Measurements from ENCODE around the gene POFUT2.

Gene POFUT2

DNA sequence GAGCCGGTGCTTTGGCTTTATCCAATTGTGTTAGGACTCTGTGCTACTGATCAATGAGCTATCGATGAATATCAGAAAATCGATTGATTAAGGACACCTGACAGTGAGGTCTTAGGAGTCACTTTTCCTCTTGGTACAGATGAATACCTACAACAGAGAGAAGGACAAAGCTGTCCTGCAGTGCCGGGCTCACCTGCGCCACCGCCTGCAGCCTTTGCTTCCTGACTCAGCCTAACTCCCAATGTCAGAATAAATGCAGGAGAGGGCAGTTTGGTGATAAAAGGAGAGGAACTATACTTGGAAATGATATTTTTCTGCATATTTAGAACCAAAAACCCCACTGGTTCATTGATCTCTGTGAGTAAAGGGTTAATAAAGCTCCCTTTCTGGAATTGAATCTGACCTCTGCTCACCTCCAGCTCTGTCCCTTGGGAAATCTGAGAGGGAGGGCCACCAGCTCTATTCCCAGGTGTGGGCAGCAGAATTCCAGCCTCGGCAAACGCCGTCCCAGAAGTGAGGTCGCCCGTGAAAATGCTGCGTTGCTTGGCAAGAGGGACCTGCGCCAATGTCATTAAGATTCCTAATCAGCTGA, 39.3 kb downstream of the POFUT2 start:
- H3K27ac Mint-ChIP-seq, result no peak overlapping the region

GRCh38 chr21:45246386-45247320, 41.0 kb downstream of the POFUT2 start:
- Mint-ChIP-seq H3K9me3 (peaks cover 9% of the 10 kb centered on the region), H3K4me1 (no peaks in the 10 kb centered on the region), H3K27ac (no peak overlapping the region), H3K27me3 (peaks cover 4% of the 10 kb centered on the region), H3K36me3 (peaks cover 6% of the 10 kb centered on the region), H3K4me3 (no peak overlapping the region)
- ATAC-seq (ENCODE audit: low read depth) (no peak), DNase-seq (ENCODE audit: low spot score in 2 of 2) (no peak)

More for the DNA sequence above, 39.3 kb downstream of the POFUT2 start:
- Mint-ChIP-seq H3K36me3 (peaks cover 2% of the 10 kb centered on the region), H3K27me3 (peaks cover 4% of the 10 kb centered on the region), H3K4me1 (no peaks in the 10 kb centered on the region), H3K9me3 (peaks cover 9% of the 10 kb centered on the region), H3K4me3 (no peak overlapping the region)
- DNase-seq (ENCODE audit: low spot score in 2 of 2) (no peak), ATAC-seq (ENCODE audit: low read depth) (no peak)

GRCh38 chr21:45244799-45245340, 42.8 kb downstream of the POFUT2 start:
- Mint-ChIP-seq H3K4me3 (no peak overlapping the region), H3K27ac (no peak overlapping the region), H3K9me3 (peaks cover 9% of the 10 kb centered on the region), H3K4me1 (no peaks in the 10 kb centered on the region), H3K36me3 (peaks cover 6% of the 10 kb centered on the region), H3K27me3 (peaks cover 2% of the 10 kb centered on the region)
- ATAC-seq (ENCODE audit: low read depth), result no peak
- DNase-seq (ENCODE audit: low spot score in 2 of 2), result no peak

DNA sequence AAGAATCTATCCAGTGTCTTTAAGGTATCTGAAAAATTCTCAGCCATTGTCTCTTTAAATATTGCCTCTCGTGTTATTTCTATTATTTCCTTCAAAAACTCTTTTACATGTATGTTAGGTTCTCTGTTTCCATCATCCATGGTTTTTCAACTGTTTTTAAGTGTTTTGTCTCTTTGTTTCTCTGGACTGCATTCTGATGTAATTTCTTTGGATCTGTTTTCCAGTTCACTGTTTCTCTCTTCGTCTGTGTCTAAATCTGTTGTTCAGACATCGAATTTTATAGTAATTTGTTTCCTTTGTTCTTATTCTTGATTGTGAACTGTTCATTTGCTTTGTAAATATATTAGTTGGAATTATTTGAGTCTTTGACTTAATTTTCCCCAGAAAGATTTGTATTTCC, 44.1 kb downstream of the POFUT2 start:
- no peak for DNase-seq (ENCODE audit: low spot score in 2 of 2)
- H3K4me3 Mint-ChIP-seq, result no peak overlapping the region

GRCh38 chr21:45241357-45241756, 46.3 kb downstream of the POFUT2 start:
- DNase-seq (ENCODE audit: low spot score in 2 of 2) (no peak), ATAC-seq (ENCODE audit: low read depth) (no peak)
- no peak overlapping the region for H3K4me3 Mint-ChIP-seq
- H3K27ac Mint-ChIP-seq, result no peak overlapping the region
- H3K4me1 Mint-ChIP-seq, result peaks cover 2% of the 10 kb centered on the region
- peaks cover 9% of the 10 kb centered on the region for H3K9me3 Mint-ChIP-seq
- peaks cover 4% of the 10 kb centered on the region for H3K27me3 Mint-ChIP-seq
- H3K36me3 Mint-ChIP-seq, result peaks cover 6% of the 10 kb centered on the region

More for the DNA sequence above, 44.1 kb downstream of the POFUT2 start:
- ATAC-seq (ENCODE audit: low read depth), result no peak
- Mint-ChIP-seq H3K27ac (no peak overlapping the region), H3K27me3 (peaks cover 2% of the 10 kb centered on the region), H3K4me1 (no peaks in the 10 kb centered on the region), H3K9me3 (peaks cover 9% of the 10 kb centered on the region), H3K36me3 (peaks cover 6% of the 10 kb centered on the region)

GRCh38 chr21:45237401-45237800, 50.3 kb downstream of the POFUT2 start:
- DNase-seq (ENCODE audit: low spot score in 2 of 2), result no peak
- H3K36me3 Mint-ChIP-seq, result peaks cover 4% of the 10 kb centered on the region

DNA sequence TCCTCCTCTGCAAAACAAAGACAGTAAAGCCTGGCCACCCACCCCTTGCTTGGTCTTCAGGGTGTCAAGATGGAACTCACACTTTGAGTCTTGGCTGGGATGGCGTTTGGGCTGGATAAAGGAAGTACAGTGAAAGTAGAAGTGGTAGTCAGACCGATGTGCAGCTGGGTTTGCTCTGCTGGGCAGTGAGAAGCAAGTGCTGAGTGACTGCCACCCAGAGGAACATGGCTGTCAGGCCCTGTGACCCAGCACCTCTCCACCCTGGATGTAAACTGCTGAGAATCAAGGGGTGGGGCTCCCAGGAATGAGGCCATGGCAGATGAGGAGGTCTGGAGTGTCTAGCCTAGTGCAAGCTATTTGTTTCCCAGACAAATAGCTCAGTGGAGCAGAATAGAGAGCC, 51.2 kb downstream of the POFUT2 start:
- Mint-ChIP-seq H3K27ac (no peak overlapping the region), H3K4me3 (no peak overlapping the region), H3K27me3 (peaks cover 3% of the 10 kb centered on the region), H3K36me3 (no peaks in the 10 kb centered on the region), H3K9me3 (no peaks in the 10 kb centered on the region), H3K4me1 (peaks cover 3% of the 10 kb centered on the region)
- no peak for DNase-seq (ENCODE audit: low spot score in 2 of 2)
- peak; percentile 80 for ATAC-seq (ENCODE audit: low read depth)

More at GRCh38 chr21:45237401-45237800, 50.3 kb downstream of the POFUT2 start:
- H3K4me3 Mint-ChIP-seq, result no peak overlapping the region
- peaks cover 3% of the 10 kb centered on the region for H3K4me1 Mint-ChIP-seq
- no peaks in the 10 kb centered on the region for H3K9me3 Mint-ChIP-seq
- H3K27me3 Mint-ChIP-seq, result peaks cover 3% of the 10 kb centered on the region
- no peak overlapping the region for H3K27ac Mint-ChIP-seq
- no peak for ATAC-seq (ENCODE audit: low read depth)

DNA sequence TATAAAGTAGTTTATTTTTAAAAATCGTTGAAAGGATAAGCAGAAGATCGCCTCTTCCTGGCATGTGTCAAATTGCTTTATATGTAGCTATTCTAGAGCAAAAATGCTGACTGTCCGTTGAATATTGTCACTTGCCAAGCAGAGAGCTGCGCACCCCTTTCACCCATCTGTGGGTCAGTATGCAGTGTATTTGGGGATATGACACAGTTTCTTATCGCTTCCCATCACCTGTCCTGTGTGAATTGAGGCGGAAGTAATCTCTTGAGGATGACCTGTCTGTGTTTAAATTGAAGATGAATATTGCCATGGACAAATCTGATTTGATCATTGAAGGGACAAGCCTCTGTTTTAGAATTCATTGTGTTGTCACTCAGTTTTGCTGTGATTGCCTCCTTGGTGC, 52.2 kb downstream of the POFUT2 start:
- Mint-ChIP-seq H3K27ac (no peak overlapping the region), H3K4me3 (no peak overlapping the region)
- no peak for ATAC-seq (ENCODE audit: low read depth)

GRCh38 chr21:45234965-45235364, 52.7 kb downstream of the POFUT2 start:
- ATAC-seq (ENCODE audit: low read depth) (no peak), DNase-seq (ENCODE audit: low spot score in 2 of 2) (no peak)
- no peak overlapping the region for H3K27ac Mint-ChIP-seq
- no peaks in the 10 kb centered on the region for H3K9me3 Mint-ChIP-seq
- peaks cover 3% of the 10 kb centered on the region for H3K27me3 Mint-ChIP-seq
- H3K4me3 Mint-ChIP-seq, result no peak overlapping the region
- no peaks in the 10 kb centered on the region for H3K36me3 Mint-ChIP-seq
- H3K4me1 Mint-ChIP-seq, result peaks cover 3% of the 10 kb centered on the region

More for the DNA sequence above, 52.2 kb downstream of the POFUT2 start:
- H3K9me3 Mint-ChIP-seq, result no peaks in the 10 kb centered on the region
- H3K27me3 Mint-ChIP-seq, result peaks cover 3% of the 10 kb centered on the region
- no peak for DNase-seq (ENCODE audit: low spot score in 2 of 2)
- no peaks in the 10 kb centered on the region for H3K36me3 Mint-ChIP-seq
- peaks cover 3% of the 10 kb centered on the region for H3K4me1 Mint-ChIP-seq

DNA sequence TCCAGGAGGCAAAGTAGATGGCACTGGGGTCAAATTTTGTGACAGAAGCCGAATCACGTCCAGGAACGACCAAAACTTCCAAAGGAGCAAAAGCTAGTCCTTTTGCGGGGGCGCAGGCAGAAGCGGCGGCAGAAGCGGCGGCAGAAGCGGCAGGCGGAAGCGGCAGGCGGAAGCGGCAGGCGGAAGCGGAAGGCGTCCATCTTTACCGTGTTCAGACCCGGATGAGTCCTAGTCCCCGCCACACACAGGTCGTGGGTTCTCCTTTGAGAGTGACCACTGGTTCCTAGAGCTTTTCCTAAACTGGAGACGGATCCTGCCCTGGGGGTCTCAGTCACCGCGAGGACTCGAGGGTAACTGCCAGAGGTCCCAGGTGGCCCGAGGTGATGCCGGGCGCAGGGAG, 53.6 kb downstream of the POFUT2 start:
- Mint-ChIP-seq H3K36me3 (no peaks in the 10 kb centered on the region), H3K4me3 (peak overlapping the region; percentile 61), H3K9me3 (no peaks in the 10 kb centered on the region), H3K4me1 (peaks cover 3% of the 10 kb centered on the region), H3K27me3 (peaks cover 5% of the 10 kb centered on the region), H3K27ac (peak overlapping the region; percentile 47)
- ATAC-seq (ENCODE audit: low read depth) (peak; percentile 17), DNase-seq (ENCODE audit: low spot score in 2 of 2) (no peak)

GRCh38 chr21:45231705-45232104, 56.0 kb downstream of the POFUT2 start:
- DNase-seq (ENCODE audit: low spot score in 2 of 2) (no peak), ATAC-seq (ENCODE audit: low read depth) (no peak)
- Mint-ChIP-seq H3K4me3 (no peak overlapping the region), H3K27ac (no peak overlapping the region), H3K4me1 (peaks cover 8% of the 10 kb centered on the region), H3K9me3 (no peaks in the 10 kb centered on the region), H3K27me3 (peaks cover 11% of the 10 kb centered on the region), H3K36me3 (no peaks in the 10 kb centered on the region)

- Mint-ChIP-seq H3K4me1 (peaks cover 11% of the 10 kb centered on the region), H3K36me3 (no peaks in the 10 kb centered on the region), H3K27me3 (peaks cover 8% of the 10 kb centered on the region), H3K4me3 (no peak overlapping the region), H3K9me3 (no peaks in the 10 kb centered on the region), H3K27ac (no peak overlapping the region)
- no peak for ATAC-seq (ENCODE audit: low read depth)
- no peak for DNase-seq (ENCODE audit: low spot score in 2 of 2)
Measured at GRCh38 chr21:45228656-45229240, 58.9 kb downstream of the POFUT2 start.

DNA sequence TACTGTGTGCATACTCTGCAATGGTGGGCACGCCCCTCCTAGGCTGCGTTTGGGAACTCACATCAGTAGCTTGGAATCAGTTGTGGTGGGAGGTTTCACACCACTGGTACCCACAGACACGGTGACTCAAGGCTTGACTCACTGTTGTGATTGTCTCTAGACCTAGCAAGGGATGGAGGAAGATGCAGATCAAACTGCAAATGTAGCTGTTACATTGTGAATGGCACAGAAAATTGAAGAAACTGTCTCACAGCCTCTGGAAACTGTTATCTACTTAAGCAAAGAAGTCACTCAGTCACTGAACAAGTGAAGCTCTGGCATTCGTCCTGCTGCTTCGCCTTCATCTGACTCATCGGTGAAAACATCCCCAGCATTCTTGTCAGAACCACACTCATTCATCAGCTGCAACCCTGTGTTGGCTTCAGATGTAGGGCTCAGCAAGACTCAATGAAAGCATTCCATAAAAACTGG, 59.5 kb downstream of the POFUT2 start:
- no peak overlapping the region for H3K4me3 Mint-ChIP-seq
- DNase-seq (ENCODE audit: low spot score in 2 of 2) (no peak), ATAC-seq (ENCODE audit: low read depth) (no peak)
- peaks cover 8% of the 10 kb centered on the region for H3K27me3 Mint-ChIP-seq
- H3K27ac Mint-ChIP-seq, result no peak overlapping the region
- H3K9me3 Mint-ChIP-seq, result no peaks in the 10 kb centered on the region
- no peaks in the 10 kb centered on the region for H3K36me3 Mint-ChIP-seq
- peaks cover 11% of the 10 kb centered on the region for H3K4me1 Mint-ChIP-seq

DNA sequence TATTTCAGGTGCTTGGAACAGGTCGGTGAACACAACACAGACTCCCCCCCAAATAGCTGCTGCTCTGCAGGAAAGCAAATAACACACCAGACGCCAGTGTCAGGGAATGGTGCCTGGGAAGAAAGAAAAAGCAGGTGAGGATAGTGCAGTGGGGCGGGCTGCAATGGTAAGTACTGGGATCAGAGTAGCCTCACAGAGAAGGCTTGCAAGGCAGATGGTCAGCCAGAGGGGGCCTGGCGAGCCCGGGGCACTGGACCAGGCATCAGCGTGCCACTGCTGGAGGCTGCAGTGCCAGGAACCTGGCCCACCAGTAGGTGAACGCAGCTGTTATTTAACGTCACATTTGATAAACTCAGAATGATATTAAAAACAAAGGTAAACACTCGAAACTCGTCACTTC, 60.0 kb downstream of the POFUT2 start:
- H3K27ac Mint-ChIP-seq, result no peak overlapping the region
- no peak overlapping the region for H3K4me3 Mint-ChIP-seq
- no peaks in the 10 kb centered on the region for H3K36me3 Mint-ChIP-seq
- peaks cover 8% of the 10 kb centered on the region for H3K27me3 Mint-ChIP-seq
- ATAC-seq (ENCODE audit: low read depth), result no peak
- no peaks in the 10 kb centered on the region for H3K9me3 Mint-ChIP-seq
- no peak for DNase-seq (ENCODE audit: low spot score in 2 of 2)
- H3K4me1 Mint-ChIP-seq, result peaks cover 11% of the 10 kb centered on the region
